ENCODE results near the gene LRIG3.
"Not testable (repeated sequence)": the region's sequence is repeated elsewhere in the genome, so short reads cannot be mapped to it uniquely, and the experiment has no call there.

LRIG3 gene

DNA sequence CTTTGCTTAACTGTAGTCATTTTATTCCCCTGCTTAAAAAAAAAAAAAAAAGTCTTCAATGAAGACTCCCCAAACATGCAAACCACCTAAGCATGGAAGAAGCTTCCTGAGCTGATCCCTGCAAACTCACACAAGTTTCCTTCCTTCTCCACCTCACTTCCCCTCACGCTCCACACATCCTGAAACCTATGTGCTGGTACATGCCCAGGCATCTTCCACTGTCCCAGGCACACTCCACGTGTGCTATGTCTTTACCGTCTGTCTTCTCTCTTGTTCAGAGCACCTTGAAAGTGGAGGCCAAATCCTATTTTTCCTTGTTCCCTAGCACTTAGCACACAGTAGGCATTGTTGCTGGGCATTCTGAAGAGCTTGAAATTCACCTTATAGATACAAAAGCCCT, 13.4 kb downstream of the LRIG3 start:
- DNase-seq (ENCODE audit: low read depth), result no peak

DNA sequence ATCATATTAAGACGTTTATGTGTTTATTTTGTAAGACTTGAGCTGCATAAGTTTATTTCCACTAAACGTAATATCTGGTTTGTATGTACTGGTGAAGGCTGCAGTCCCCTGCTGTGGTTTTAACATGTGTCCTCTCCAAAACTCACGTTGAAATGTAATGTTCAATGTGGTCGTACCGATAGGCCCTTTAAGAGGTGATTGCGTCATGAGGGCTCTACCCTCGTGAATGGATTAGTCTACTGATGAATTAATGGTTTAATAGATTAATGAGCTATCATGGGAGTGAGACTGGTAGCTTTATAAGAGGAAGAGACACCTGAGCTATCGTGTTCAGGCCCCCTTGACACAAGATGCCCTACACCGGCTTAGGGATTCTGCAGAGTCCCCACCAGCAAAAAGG, 14.9 kb downstream of the LRIG3 start:
- no peak for DNase-seq (ENCODE audit: low read depth)

DNA sequence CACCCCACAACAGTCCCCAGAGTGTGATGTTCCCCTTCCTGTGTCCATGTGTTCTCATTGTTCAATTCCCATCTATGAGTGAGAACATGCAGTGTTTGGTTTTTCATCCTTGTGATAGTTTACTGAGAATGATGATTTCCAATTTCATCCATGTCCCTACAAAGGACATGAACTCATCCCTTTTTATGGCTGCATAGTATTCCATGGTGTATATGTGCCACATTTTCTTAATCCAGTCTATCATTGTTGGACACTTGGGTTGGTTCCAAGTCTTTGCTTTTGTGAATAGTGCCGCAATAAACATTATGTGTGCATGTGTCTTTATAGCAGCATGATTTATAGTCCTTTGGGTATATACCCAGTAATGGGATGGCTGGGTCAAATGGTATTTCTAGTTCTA, 17.6 kb downstream of the LRIG3 start:
- DNase-seq (ENCODE audit: low read depth), result not testable (repeated sequence)

DNA sequence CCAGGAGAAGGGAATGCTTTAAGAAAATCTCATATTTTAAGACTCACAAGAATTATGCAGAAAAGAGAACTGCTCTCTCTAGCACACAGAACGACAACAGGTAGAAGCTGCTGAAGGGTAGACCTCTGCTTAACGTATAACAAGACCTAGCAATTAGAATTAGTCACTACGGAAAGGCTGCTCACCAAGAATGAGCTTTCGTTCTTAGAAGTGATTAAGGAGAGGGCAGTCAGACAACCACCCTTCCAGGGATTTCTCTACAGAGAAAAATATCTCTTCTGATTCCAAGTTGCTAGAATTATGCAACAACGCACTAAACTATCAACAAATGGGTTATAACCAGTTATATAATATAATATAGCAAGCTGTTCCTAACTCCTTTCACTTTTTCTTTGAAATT, 18.6 kb downstream of the LRIG3 start:
- no peak for DNase-seq (ENCODE audit: low read depth)

DNA sequence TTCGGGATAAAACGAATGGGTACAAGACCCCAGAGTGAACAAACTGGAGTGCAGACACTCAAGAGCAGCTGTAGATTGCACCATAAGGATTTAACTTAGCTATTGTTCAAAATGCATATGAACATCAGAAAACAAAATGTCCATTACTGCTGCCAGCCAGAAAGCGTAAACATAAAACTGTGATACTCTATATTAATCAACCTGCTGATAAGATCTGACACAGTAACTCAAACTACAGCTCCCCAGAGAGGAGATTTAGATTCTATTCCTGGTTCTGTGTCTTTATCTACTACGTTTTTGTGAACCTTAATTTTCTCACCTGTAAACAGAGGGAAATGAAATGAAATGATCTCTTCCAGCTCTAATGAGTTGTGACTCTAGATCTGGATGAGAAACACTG, 22.3 kb downstream of the LRIG3 start:
- DNase-seq (ENCODE audit: low read depth), result no peak

DNA sequence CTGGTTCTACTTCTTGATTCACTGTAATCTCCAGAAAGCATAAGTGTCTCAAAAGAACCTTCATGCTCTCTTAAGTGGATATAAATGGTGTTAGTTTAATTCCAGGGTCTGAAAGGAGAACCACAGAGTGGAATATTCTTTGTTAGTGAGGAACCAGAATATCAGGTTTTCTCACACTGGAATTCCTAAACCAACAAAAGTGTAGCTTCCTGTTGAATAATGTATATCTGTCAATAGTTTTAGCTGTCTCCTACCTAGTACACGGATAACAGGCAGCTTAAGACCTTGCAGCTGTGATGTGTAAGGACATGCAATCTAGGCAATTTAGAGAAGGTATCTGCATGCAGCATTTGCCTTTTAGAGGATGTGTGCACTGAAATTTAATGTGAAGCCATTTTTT, 24.0 kb downstream of the LRIG3 start:
- no peak for DNase-seq (ENCODE audit: low read depth)

DNA sequence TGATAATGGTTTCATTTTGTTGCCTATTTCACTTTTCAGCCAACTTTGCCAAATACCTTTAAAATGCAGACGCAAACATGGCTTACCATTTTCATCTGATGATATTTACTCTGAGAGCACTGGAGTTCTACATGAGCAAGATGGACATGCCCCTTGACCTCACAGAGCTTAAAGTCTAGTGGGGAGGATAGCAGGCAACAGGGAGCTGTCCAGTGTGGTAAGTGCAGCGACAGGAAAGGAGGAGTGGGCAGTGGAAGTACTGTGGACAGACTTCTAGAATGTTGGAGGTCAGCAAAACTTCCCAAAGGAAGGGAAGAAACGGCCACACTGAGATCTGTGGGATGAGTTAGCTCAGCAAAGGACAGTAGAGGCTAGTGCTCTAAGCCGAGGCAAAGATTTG, 25.3 kb downstream of the LRIG3 start:
- no peak for DNase-seq (ENCODE audit: low read depth)

DNA sequence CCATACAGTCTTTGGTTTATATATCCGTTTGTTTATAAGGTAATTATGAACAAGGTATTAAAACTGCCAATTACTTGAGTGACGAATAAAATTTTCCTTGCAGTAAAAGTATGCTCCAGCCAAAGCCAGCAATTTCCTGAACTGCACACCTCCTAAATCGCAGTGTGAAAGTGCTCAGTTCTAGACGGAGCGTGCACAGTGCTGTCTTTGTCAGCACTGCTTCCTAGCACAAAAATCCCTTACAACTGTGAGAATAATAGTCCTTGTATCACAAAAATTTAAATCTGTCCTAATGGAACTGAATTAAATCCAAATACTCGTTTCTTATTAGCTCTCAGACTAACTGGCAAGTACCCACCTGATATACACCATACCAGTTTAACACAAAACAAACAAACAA, 26.3 kb downstream of the LRIG3 start:
- no peak for DNase-seq (ENCODE audit: low read depth)

DNA sequence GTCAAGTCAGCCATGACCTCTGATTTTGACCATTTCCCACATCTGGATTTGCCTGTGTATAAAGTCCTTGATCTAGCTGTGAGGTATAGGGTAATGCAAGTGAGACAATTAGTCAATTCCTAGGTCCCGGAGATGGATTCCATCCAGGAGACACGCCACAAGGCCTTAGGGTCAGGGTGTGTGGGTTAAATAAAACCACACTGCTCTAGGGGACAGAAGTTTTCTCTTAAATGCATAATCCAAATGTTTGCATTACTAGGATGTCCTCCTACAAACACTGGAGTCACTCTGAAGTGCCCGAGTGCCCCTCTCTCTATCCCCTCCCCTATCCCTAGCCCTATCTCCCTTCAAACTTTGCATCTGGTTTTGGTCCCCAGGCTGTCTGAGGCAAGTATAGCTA, 26.8 kb downstream of the LRIG3 start:
- DNase-seq (ENCODE audit: low read depth), result no peak

DNA sequence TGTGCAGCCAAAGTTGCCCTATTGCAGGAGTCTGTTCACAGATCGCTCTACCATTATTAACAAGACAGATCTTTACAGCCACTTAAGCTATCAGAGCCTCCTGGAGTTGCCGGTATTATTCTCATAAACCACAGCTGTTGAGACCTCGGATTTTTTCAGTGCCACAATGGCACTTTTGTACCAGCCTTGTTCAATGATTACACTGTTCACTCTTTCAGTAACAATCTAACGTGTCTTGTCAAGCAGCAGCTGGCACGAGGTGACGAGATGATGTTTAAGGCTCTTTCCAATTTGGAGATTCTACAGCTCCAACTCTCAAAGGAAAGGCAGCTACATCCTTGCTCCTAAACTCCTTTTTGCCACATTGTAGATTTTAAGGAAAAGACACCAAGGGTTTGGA, 30.7 kb downstream of the LRIG3 start:
- DNase-seq (ENCODE audit: low read depth), result no peak

DNA sequence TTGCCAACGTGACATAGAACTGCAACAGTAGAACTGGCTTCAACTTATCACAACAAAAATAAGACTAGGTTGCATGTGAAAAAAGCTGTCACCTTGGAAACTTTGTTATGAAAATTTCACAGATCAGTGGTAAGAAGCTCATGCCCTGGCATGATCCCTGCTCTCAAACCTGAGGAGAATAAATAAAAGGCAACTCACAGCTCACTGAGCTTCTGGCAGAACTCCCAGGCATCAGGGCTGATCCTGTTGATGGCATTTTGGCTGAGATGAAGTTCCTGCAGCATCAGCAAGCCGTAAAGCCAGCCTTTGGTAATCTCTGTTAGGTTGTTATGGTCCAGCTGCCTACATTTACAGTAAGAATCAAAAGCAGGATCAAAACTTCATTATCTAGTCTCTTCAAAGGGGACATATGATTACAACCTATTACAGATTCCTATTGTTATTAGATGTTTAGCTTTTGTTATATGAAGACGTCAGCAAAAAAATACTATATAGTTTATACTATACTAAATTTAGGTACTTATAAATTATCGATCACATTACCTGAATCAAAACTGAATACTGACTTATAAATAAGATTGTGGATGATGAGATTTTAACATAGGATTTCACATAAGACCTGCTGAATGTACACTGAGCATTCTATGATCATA, 32.0 kb downstream of the LRIG3 start:
- DNase-seq (ENCODE audit: low read depth), result no peak

DNA sequence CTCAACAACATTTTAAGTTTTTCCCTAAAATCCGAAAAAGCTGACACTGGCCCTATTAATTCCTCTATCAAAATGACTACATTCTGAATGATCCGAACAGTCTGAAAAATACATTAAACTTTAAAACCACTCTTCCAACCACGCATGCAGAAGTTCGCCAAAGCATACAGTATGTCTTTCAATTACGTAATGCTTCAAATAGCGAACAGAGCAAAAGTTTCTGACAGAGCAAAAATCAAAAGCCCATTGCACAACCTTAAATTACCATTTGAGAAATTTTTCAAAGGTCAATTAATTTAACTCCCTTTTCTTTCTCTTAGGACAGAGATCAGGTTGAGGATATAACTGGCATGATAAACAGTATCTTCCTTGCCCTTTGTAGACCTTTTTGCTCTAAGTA, 33.2 kb downstream of the LRIG3 start:
- no peak for DNase-seq (ENCODE audit: low read depth)

DNA sequence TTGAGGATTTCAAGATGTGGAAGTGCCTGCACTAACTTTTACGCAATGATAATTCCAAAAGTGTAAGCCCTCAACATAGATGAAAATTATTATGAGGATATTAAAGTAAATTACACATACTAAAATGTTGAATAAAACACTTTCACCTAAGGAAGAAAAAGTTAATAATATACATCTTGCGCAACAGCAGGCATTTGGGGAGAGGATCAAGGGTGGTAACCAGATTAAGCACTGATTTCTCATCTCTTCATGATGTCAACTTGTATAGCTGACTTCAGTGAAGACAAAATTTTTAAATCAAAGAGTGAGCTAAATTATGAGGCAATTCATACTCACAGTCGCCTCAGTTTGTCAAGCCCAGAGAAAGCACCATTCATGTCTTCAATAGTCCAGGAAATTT, 33.8 kb downstream of the LRIG3 start:
- no peak for DNase-seq (ENCODE audit: low read depth)

DNA sequence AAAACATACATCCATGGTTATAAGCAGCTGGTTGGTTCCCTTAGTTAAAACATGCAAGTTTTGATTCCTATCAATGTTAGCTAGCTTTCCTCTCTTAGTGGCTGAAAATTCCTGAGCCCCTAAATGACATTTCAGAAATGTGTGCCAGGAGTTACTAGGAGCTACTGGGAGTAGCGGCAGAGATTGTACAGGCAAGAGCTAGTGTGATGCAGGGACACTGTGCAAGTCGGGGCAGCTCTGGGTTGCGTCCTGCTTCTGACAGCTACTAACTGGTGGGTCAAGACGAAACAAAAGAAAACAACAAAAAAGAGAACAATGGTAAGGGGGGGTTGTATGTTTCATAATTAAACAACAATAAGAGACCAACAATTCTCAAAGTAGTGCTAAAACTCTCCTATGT, 35.4 kb downstream of the LRIG3 start:
- DNase-seq (ENCODE audit: low read depth), result no peak

DNA sequence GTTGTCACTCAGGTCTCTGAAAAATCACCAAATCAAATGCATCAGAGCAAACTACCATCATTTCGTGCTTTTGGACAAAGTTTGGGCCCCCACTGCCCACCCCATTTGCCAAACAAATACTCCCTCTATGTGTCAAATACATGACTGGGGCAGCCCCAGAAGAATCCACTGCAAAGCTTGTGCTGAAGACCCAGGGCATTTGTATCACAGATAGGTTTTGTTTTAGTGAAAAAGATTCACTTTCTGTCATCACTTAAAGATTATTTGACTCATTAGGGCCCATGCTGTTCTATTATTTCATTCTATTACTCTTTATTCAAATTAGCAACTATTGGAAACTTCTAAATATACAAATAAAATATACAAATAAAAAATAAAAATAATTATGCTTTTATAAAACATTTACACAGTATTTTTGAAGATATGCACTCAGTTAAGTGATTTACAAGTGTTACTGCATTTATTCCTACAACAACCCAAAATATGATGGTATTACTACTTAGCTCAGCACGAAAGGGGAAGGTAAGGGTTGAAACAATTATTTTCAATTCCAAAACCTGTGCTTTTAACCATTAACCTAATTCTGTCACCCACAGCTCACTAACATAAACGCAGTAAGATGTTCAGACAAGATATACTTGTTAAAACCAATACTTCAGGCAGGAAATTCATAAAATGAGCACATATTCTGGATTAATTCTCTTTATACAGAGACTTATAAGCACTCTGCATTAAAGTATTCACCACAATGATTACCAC, 36.5 kb downstream of the LRIG3 start:
- no peak for DNase-seq (ENCODE audit: low read depth)

DNA sequence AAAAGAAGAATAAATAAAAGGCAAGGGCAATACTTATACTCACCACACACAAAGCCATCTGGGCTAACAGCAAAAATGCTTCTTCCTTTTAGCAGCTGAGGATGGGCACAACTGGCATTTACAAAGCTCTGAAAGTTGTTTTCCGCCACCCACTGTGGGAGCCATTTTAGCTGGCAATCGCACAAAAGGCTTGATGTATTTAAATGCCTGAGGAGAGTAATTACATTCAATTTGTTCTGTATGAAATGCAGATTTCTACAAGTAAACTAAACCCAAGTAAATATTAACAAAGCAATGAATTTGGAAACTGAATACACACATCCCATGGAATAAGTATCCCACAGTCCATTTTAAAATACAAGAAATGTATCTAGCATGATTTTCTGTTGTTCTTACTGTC, 37.5 kb downstream of the LRIG3 start:
- no peak for DNase-seq (ENCODE audit: low read depth)

DNA sequence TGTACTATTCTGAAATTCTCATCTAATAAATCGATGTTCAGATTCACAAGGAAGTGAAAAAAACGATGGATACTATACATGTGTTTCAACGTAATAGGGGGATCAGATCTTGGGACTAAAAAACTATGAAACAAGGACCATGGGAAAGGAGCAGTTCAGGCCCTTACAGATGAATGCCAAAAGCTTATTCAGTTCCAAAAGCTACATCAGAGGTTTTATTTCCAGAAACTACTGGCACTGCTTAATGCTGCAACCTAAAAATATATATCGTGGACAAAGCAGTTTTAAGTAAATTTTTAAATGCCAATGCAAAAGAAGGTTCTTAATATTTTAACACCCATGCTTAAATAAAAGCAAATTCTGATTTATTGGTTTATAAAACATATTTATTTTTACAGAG, 38.5 kb downstream of the LRIG3 start:
- no peak for DNase-seq (ENCODE audit: low read depth)

DNA sequence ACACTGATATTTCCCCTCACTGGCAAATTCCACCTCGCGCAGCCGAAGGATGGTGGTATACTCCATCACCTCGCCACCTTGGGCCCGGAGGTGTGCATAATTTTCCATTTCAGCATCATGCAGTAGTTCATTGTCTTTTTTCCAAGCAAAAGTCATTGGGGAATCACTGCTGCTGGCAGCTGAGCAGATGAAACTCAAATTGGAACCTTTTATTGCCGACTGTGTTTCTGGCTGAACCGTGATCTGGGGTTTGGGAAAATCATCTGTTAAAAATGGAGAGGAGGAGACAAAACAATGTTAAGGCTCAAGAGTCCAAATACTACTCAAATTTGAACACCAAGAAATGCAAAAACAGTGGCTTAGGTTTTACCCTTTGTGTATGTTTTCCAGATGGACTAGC, 39.7 kb downstream of the LRIG3 start:
- no peak for DNase-seq (ENCODE audit: low read depth)

DNA sequence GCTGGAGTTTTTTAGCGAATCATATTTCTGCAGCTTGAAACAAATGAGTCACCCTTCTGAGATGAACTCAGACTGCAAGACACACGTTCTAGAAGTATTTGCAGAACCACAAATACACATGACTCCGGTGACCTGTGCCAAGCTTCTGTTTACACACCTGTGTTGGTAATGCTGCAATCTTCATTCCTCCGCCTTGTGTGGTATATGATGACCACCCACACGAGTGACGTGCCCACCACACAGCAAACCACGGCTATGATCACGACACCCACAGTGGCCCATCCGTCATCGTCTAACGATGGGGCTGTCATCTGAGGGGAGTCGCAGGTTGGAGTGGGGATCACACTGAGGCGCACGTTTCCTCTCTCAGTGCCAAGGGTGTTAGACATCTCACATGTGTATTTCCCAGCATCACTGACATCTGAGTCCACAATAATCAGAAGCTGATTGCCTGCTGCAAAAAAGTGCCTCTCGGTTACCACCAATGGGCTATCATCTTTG, 43.0 kb downstream of the LRIG3 start:
- no peak for DNase-seq (ENCODE audit: low read depth)

DNA sequence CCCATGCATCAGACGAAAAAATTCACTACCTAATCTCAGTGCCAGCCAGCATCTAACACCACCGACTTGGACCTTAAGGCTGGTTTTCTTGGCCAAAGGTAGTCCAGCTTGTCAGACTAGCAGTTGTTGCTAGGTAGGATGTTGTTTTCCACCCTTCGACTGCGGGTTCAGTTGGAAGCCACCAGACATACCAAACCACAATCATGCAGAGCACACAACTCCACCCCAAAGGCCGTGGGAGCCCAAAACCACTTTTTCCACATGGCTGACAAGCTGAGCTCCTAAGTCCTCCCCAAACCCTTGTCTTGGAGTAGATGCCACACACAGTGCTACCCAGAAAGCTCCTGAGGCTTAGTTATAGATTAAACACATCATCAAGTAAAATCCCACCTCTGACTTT, 46.8 kb downstream of the LRIG3 start:
- no peak for DNase-seq (ENCODE audit: low read depth)

DNA sequence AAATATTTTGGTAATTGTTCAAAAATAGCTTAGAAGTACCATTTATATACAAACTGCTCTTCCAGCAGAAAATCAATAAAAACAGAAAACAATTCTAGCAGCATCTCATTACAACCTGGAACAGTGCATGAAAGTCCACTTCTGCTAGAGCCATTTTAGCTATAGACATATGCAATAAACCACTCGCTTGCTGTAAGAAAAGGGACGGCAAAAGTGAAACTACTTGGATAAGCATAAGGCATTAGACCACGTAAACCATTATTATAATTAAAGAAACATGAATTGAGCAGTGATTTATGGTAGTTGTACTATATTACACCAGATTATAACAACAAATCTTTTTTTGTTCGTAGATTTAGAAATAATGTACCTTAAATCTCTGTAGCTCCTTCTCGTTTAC, 48.7 kb downstream of the LRIG3 start:
- no peak for DNase-seq (ENCODE audit: low read depth)

DNA sequence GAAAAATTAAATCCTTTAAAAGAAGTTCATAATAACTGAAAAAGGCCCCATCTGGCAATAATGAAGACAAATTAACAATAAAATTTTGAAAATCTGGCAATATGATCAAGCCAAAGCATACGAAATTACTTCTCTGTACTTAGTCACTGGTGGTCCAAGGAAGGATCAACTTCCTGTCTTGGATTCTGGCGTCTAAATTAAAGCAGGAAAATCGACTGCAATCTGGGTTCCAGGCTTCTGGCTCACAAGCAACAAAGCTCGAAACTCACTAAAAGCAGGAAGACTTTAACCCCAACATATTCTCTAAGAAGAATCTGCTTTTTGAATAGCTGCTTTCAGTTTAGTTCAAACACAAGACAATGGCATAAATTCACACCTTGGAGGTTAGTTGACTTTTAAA, 49.7 kb downstream of the LRIG3 start:
- no peak for DNase-seq (ENCODE audit: low read depth)

DNA sequence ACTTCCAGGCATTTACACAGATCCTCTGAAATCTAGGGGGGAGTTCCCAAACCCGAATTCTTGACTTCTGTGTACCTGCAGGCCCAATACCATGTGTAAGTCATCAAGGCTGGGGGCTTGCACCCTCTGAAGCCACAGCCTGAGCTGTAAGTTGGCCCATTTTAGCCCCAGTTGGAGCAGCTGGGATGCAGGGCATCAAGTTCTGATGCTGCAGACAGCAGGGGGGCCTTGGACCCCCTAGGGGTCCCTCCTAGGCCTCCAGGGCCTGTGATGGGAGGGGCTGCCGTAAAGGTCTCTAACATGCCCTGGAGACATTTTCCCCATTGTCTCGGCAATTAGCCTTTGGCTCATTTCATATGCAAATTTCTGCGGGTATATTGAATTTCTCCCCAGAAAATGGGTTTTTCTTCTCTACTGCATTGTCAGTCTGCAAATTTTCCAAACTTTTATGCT, 59.5 kb downstream of the LRIG3 start:
- DNase-seq (ENCODE audit: low read depth), result no peak
